Measurements from ENCODE around the gene ZFP42. TPM values are rescaled to one million over a fixed set of nuclear protein-coding genes. Genes with fewer than 3 reads are reported as not detected.

Gene ZFP42
- total and polyA plus RNA-seq, 5 donors: not detected

- Histone ChIP-seq H3K4me1 (ENCODE audit: control insufficient read depth, insufficient read depth, low read length) (no peaks in the 10 kb centered on the region), H3K27ac (ENCODE audit: low read length) (no peak overlapping the region), H3K9me3 (ENCODE audit: control insufficient read depth, low read length) (no peaks in the 10 kb centered on the region), H3K4me3 (ENCODE audit: low read length) (no peak overlapping the region), H3K27me3 (ENCODE audit: control insufficient read depth, insufficient read depth) (no peaks in the 10 kb centered on the region)
- WGBS: 84% methylated on average over 3 of the region's 3 CpGs
- intact Hi-C loops (cut with DNase I): no loop called here
- ATAC-seq: no peak
- no peak for DNase-seq
Observed at GRCh38 chr4:188046657-188047056, 51.1 kb downstream of the ZFP42 start.

GRCh38 chr4:188053302-188053701 lies 57.7 kb downstream of the ZFP42 start:
- H3K4me1 ChIP-seq (ENCODE audit: control insufficient read depth, insufficient read depth, low read length): no peaks in the 10 kb centered on the region
- H3K27me3 ChIP-seq (ENCODE audit: control insufficient read depth, insufficient read depth): no peaks in the 10 kb centered on the region
- intact Hi-C loops (cut with DNase I): no loop called here
- no peaks in the 10 kb centered on the region for H3K9me3 ChIP-seq (ENCODE audit: control insufficient read depth, low read length)
- no peak overlapping the region for H3K27ac ChIP-seq (ENCODE audit: low read length)
- ATAC-seq: no peak
- no peak for DNase-seq
- no peak overlapping the region for H3K4me3 ChIP-seq (ENCODE audit: low read length)
- 62% methylated on average over 9 of the region's 9 CpGs for WGBS

Other genes starting within 250 kb of the ZFP42 start
- gene TRIML2, start 113.8 kb downstream of the ZFP42 start, total RNA-seq: not detected
- gene TRIML2, start 113.8 kb downstream of the ZFP42 start, polyA plus RNA-seq: not detected
- gene TRIML1, start 143.7 kb downstream of the ZFP42 start, total RNA-seq: not detected
- not detected for gene TRIML1, start 143.7 kb downstream of the ZFP42 start, polyA plus RNA-seq

Measured in right cardiac atrium (tissue), 5 donors.